ENCODE data around the gene VDR.

GRCh38 chr12:47885012-47885501 lies 19.7 kb downstream of the VDR start:
- no peak for TF ChIP-seq EZH2phosphoT487 (IDR thresholded peaks at IDR 0.05; ENCODE audit: insufficient read depth, low read depth)
- TF ChIP-seq EZH2 (IDR thresholded peaks at IDR 0.05; ENCODE audit: insufficient read depth, poor library complexity, severe bottlenecking) = no peak

All from GM23248 (cell line).